Muscle layer of duodenum (tissue), 2 donors: Measurements from ENCODE around the gene OGDH.
"Not testable (repeated sequence)": the region's sequence is repeated elsewhere in the genome, so short reads cannot be mapped to it uniquely, and the experiment has no call there.

Source experiments
- H3K27ac ChIP-seq: one replicate; pipeline ENCODE4 v1.7.0; 2013; ENCODE audit warnings: mild to moderate bottlenecking, low read length
- H3K27me3 ChIP-seq: one replicate; pipeline ENCODE4 v1.7.0; 2013; ENCODE audit warnings: low read depth, mild to moderate bottlenecking, control low read depth, low read length
- H3K36me3 ChIP-seq, 2 donors: one replicate each; pipeline ENCODE4 v1.7.0; 2013; ENCODE audit warnings: low read length in 2 of 2, control low read depth in 1 of 2, mild to moderate bottlenecking in 1 of 2; ENCODE audit not compliant: insufficient read depth in 2 of 2, control insufficient read depth in 1 of 2
- H3K4me1 ChIP-seq, 2 donors: one replicate each; pipeline ENCODE4 v1.7.0; 2013; ENCODE audit warnings: low read length in 2 of 2, mild to moderate bottlenecking in 2 of 2, control low read depth in 1 of 2, moderate library complexity in 1 of 2; ENCODE audit not compliant: insufficient read depth in 2 of 2, control insufficient read depth in 1 of 2
- H3K4me3 ChIP-seq, 2 donors: one replicate each; pipeline ENCODE4 v1.7.0; 2013; ENCODE audit warnings: low read length in 2 of 2, low read depth in 1 of 2, mild to moderate bottlenecking in 1 of 2
- H3K9me3 ChIP-seq, 2 donors: one replicate each; pipeline ENCODE4 v1.7.0; 2013; ENCODE audit warnings: low read length in 2 of 2, control low read depth in 1 of 2, mild to moderate bottlenecking in 1 of 2; ENCODE audit not compliant: control insufficient read depth in 1 of 2
- donor health status: healthy.

OGDH gene

DNA sequence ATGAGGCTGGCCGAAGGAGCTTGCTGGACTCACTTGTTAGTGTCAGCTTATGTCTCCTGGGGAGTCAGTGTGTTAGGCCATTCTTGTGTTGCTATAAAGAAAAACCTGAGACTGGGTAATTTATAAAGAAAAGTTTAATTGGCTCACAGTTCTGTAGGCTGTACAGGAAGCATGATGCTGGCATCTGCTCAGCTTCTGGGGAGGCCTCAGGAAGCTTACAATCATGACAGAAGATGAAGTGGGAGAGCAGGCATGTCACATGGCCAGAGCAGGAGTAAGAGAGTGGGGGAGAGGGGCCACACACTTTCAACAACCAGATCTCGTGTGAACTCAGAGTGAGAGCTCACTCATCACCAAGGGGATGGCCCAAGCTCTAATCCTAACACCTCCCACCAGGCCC lies 93.2 kb downstream of the OGDH start:
- peaks cover 40 to 87% of the 10 kb centered on the region in 2 donors for H3K36me3 ChIP-seq
- H3K4me1 ChIP-seq, H3K9me3 ChIP-seq, H3K4me3 ChIP-seq, H3K27me3 ChIP-seq, H3K27ac ChIP-seq: not testable (repeated sequence)

DNA sequence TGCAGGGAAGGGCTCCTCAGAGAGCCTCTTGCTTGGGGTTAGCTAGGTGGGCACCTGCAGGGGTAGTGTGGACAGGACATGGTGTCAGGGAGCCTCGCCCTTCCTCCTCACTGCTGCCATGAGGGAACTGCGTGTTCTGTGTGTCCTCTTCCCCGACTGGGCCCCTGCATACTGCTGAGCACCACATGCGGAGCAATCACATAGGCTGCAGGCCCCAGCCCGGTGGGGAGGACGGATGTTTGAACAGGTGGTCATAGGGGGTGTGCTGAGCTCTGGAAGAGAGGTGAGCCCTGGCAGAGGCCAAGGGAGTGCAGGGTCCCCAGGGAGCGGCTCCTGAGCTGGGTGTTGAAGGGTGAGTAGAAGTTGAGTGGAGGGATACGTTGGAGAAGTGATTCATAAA lies 93.9 kb downstream of the OGDH start:
- no peaks in the 10 kb centered on the region for H3K9me3 ChIP-seq
- H3K4me1 ChIP-seq: no peaks in the 10 kb centered on the region
- no peaks in the 10 kb centered on the region for H3K27me3 ChIP-seq
- no peak overlapping the region for H3K27ac ChIP-seq
- no peak overlapping the region for H3K4me3 ChIP-seq
- peaks cover 38 to 82% of the 10 kb centered on the region in 2 donors for H3K36me3 ChIP-seq

DNA sequence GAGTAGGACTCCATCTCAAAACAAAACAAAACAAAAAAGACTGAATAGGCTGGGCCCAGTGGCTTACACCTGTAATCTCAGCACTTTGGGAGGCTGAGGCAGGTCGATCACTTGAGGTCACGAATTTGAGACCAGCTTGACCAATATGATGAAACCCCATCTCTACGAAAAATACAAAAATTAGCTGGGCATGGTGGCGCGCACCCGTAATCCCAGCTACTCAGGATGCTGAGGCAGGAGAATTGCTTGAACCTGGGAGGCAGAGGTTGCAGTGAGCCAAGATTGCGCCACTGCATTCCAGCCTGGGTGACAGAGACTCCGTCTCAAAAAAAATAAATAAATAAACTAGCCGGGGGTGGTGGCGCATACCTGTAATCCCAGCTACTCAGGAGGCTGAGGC lies 97.0 kb downstream of the OGDH start:
- not testable (repeated sequence) for H3K4me3 ChIP-seq, H3K4me1 ChIP-seq, H3K27ac ChIP-seq, H3K27me3 ChIP-seq, H3K9me3 ChIP-seq
- peaks cover 25 to 69% of the 10 kb centered on the region in 2 donors for H3K36me3 ChIP-seq

DNA sequence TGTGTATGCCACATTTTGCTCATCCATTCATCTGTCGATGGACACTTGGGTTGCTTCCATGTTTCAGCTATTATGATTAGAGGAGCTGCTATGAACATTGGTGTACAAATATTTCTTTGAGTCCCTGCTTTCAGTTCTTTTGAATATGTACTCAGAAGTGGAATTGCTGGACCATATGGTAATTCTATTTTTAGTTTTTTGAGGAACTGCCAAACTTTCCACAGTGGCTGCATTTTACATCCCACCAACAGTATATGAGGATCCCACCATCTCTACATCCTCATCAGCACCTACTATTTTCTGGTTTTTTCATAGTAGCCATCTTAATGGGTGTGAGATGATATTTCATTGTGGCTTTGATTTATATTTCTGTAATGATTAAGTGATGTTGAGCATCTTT lies 97.5 kb downstream of the OGDH start:
- H3K4me3 ChIP-seq: no peak overlapping the region
- H3K27me3 ChIP-seq: no peaks in the 10 kb centered on the region
- H3K27ac ChIP-seq: no peak overlapping the region
- peaks cover 29 to 69% of the 10 kb centered on the region in 2 donors for H3K36me3 ChIP-seq
- no peaks in the 10 kb centered on the region for H3K4me1 ChIP-seq
- H3K9me3 ChIP-seq: no peaks in the 10 kb centered on the region

DNA sequence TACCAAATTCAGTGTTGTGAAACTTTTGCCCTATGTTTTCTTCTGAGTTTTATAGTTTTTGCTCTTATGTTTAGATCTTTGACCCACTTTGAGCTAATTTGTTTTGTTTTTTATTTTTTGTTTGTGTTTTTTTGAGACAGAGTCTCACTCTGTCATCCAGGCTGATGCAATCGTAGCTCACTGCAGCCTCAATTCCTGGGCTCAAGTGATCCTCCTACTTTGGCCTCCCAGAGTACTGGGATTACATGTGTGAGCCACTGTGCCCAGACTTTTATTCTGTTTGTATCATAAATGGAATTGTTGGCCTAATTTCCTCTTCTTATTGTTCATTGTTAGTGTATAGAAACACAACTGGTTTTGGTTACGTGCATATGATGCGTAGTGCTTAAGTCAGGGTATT lies 99.0 kb downstream of the OGDH start:
- H3K9me3 ChIP-seq: no peaks in the 10 kb centered on the region
- no peaks in the 10 kb centered on the region for H3K4me1 ChIP-seq
- H3K27ac ChIP-seq: no peak overlapping the region
- no peaks in the 10 kb centered on the region for H3K27me3 ChIP-seq
- H3K36me3 ChIP-seq: peaks cover 29 to 67% of the 10 kb centered on the region in 2 donors
- H3K4me3 ChIP-seq: no peak overlapping the region

DNA sequence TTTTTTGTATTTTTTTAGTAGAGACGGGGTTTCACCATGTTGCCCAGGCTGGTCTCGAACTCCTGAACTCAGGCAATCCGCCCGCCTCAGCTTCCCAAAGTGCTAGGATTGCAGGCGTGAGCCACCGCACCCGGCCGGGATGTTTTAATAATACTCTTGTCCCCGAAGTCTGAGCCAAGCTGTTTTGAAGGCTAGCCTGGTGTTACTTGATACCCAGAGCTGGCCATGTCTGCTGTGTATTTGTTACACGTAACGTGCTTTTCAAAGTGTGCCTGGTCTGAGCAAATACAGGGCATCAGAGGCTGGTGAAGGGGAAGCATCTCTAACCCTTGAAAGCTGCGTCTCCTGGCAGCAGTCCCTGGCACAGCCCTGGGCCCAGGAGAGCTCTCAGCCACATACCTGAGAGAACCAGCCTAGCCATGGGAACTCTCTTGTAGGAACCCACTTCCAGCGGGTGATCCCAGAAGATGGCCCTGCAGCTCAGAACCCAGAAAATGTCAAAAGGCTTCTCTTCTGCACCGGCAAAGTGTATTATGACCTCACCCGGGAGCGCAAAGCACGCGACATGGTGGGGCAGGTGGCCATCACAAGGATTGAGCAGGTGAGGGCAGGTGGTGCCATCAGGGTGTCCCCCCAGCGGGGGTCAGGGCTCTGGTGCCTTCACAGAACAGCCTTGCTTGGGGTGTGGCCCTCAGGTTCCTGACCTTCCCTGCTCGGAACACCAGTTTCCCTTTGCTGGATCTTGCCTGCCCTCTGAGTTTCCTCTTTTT lies 100.5 kb downstream of the OGDH start:
- H3K4me1 ChIP-seq: no peaks in the 10 kb centered on the region
- H3K4me3 ChIP-seq: no peak overlapping the region
- no peak overlapping the region for H3K27ac ChIP-seq
- no peaks in the 10 kb centered on the region for H3K27me3 ChIP-seq
- H3K9me3 ChIP-seq: no peaks in the 10 kb centered on the region
- H3K36me3 ChIP-seq: peaks cover 28 to 52% of the 10 kb centered on the region in 2 donors

DNA sequence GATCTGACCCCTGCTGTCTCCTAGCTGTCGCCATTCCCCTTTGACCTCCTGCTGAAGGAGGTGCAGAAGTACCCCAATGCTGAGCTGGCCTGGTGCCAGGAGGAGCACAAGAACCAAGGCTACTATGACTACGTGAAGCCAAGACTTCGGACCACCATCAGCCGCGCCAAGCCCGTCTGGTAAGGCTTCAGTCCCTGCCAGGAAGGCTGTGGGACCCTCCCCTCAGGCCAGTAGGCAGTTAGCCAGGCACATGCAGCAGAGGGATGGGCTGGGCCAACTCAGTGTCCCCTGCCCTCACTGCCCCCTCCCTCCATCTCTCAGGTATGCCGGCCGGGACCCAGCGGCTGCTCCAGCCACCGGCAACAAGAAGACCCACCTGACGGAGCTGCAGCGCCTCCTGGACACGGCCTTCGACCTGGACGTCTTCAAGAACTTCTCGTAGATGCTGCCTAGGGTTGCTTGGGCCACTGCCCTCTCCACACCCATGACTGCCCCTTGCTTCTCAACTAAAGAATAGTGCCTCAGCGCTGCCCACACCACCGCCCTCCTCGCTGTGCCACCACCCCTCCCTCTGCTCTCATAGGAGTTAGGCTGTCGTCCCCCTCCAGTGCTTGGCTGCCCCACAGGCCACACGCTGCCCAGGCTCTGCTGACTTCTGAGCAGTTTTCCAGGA lies 101.3 kb downstream of the OGDH start:
- H3K9me3 ChIP-seq: no peaks in the 10 kb centered on the region
- peaks cover 28 to 48% of the 10 kb centered on the region in 2 donors for H3K36me3 ChIP-seq
- no peak overlapping the region for H3K27ac ChIP-seq
- no peak overlapping the region for H3K4me3 ChIP-seq
- H3K27me3 ChIP-seq: no peaks in the 10 kb centered on the region
- H3K4me1 ChIP-seq: no peaks in the 10 kb centered on the region

DNA sequence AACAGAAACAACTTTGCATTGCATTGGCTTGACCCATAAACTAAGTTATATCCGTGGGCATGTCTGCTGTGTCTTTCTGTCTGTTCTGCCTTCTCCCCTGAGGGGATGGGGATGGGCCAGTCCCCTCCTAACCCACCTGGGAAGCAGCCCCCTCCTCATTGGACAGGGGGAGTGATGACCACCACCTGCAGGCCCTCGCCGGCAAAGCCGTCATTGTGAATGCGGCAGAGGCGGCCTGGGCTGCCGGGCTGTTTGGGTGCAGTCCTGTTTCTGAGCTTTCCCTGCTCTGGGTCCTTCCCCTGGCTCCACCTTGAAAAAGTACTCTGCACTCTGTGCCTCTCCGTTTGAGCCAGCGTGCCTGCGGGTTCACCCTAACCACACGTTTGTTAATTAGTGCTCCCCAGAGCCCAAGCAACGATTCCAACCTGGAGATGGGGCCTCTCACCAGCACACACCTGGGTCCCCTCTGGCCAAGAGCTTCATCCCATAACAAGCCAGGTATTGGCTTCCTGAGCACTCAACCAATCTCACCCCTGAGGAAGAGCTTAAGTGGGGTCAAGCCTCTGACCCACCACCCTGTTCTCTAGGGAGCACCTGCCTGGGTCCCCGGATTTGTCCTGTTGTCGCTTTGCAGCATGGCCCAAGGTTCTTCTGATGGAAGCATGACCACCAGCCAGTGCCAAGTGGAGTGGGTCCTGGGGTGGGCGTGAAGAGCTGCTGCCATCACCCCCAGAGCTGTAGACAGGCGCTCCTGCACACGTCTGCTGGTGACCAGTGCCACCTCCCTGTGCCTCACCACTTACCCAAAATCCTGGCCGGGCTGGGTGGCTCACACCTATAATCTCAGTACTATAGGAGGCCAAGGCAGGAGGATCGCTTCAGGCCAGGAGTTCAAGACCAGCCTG lies 102.8 kb downstream of the OGDH start:
- H3K9me3 ChIP-seq: no peaks in the 10 kb centered on the region
- no peaks in the 10 kb centered on the region for H3K4me1 ChIP-seq
- H3K36me3 ChIP-seq: peaks cover 28 to 36% of the 10 kb centered on the region in 2 donors
- no peak overlapping the region for H3K27ac ChIP-seq
- H3K4me3 ChIP-seq: no peak overlapping the region
- no peaks in the 10 kb centered on the region for H3K27me3 ChIP-seq

DNA sequence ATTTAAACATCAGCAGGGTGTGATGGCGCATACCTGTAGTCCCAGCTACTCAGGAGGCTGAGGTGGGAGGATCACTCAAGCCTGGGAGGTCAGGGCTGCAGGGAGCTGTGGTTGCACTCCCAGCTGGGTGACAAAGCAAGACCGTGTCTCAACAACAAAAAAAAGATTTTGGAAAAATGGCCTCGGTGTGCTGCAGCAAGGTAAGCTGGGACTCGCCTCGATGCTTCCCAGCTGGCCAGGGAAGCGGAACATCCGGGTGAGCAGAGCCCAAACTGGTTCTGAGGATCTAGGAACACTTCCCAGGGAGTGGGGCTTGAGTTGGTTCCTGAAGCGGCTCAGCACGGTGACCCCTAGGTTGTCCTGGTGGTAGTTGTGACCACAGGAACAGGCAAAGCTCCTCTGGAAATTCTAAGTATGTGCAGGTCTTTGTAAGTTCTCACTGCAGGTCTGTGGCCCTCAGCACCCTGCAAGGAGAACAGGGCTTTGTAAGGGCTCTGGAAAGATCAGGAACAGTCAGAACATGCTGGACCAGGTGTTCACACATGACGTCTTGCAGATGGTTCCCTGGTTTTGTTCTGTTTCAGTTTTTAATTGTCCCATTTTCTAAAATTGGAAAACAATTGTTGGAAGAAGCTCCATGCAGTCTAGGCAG lies 103.6 kb downstream of the OGDH start:
- Histone ChIP-seq H3K27ac (no peak overlapping the region), H3K9me3 (no peaks in the 10 kb centered on the region), H3K4me1 (no peaks in the 10 kb centered on the region), H3K36me3 (peaks cover 28 to 36% of the 10 kb centered on the region in 2 donors), H3K4me3 (no peak overlapping the region), H3K27me3 (no peaks in the 10 kb centered on the region)

DNA sequence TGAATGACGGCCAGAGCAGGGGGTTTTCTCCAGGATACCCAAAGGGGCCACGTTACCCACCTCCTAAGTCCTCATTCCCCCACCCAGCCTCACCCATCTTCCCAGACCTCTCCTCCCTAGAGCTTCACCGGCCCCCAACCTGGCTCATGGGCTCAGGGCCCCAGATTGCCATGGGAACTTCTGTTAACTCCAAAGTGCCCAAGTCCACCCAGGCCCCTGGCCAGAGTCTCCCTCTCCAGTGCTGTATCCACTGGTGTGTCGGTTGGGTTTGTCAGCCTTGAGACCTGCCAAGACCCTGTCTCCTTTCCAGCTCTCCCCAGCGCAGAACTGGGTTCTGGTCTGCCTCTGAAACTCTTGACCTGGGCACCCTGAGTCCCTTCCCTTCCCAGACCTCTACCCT lies 105.1 kb downstream of the OGDH start:
- Histone ChIP-seq H3K27ac (no peak overlapping the region), H3K4me1 (no peaks in the 10 kb centered on the region), H3K36me3 (peaks cover 24 to 36% of the 10 kb centered on the region in 2 donors), H3K4me3 (no peak overlapping the region), H3K27me3 (no peaks in the 10 kb centered on the region), H3K9me3 (no peaks in the 10 kb centered on the region)

DNA sequence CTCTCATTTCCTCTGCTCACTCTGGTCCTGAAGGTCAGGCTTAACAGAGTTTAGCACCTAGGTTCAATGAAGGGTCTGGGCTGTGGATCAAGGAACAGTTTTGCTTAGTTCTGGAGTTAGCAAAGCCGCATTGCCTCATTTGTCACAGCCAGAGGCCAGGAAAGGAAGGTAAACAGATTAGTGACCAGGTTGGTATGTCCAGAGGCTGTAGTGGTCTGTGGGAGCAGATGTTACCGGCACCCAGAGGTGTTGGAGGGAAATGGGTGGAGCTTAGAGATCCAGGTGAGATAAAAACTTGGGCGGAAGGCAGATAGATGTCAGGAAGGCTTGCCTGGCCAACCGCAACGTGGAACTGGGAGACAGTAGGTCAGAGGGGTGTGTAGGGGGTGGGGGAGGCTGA lies 105.6 kb downstream of the OGDH start:
- no peak overlapping the region for H3K27ac ChIP-seq
- peaks cover 21 to 33% of the 10 kb centered on the region in 2 donors for H3K36me3 ChIP-seq
- H3K9me3 ChIP-seq: no peaks in the 10 kb centered on the region

More for the DNA sequence above, 105.6 kb downstream of the OGDH start:
- Histone ChIP-seq H3K4me3 (no peak overlapping the region), H3K27me3 (no peaks in the 10 kb centered on the region), H3K4me1 (no peaks in the 10 kb centered on the region)
